Measurements from ENCODE around the gene MAP3K12.

DNA sequence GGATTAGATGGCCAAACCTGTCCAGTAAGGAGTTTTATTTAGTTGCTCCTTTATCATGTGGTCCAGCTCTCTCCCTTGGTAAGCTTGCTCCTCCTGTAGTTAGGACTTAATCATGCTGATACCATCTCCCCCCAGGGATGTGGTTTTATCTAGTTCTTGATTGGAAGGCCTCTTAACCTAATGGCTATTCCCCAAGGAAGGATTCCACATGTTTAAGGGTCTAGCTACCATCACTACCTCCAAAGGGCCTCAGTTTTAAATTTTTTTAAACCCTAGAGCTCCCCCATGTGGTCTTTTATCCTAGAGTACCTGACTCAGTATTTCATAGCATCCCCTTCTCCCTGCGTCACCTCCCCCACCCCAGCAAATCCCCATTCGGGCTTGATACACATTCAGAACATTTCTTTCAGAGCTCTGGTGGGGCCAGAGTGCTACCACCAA, 22.5 kb downstream of the MAP3K12 start:
- TF ChIP-seq, protein P1, sequence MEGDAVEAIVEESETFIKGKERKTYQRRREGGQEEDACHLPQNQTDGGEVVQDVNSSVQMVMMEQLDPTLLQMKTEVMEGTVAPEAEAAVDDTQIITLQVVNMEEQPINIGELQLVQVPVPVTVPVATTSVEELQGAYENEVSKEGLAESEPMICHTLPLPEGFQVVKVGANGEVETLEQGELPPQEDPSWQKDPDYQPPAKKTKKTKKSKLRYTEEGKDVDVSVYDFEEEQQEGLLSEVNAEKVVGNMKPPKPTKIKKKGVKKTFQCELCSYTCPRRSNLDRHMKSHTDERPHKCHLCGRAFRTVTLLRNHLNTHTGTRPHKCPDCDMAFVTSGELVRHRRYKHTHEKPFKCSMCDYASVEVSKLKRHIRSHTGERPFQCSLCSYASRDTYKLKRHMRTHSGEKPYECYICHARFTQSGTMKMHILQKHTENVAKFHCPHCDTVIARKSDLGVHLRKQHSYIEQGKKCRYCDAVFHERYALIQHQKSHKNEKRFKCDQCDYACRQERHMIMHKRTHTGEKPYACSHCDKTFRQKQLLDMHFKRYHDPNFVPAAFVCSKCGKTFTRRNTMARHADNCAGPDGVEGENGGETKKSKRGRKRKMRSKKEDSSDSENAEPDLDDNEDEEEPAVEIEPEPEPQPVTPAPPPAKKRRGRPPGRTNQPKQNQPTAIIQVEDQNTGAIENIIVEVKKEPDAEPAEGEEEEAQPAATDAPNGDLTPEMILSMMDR (conservative IDR thresholded peaks at IDR 0.05), result peak; percentile 55; the same call in 1 of the 2 replicates
- TF ChIP-seq EZH2 (IDR thresholded peaks at IDR 0.05; ENCODE audit: low read depth), result no peak

Data from PC-9 (cell line).